NCI-H1417 (cell line): ENCODE results near the gene VRK3.
"Not testable (repeated sequence)": the region's sequence is repeated elsewhere in the genome, so short reads cannot be mapped to it uniquely, and the experiment has no call there.

ENCODE experiments used
- DNase-seq, 3 experiments: peaks; one replicate each; lab custom pipeline; 2025; lab: John Stamatoyannopoulos, UW

The VRK3 gene

DNA sequence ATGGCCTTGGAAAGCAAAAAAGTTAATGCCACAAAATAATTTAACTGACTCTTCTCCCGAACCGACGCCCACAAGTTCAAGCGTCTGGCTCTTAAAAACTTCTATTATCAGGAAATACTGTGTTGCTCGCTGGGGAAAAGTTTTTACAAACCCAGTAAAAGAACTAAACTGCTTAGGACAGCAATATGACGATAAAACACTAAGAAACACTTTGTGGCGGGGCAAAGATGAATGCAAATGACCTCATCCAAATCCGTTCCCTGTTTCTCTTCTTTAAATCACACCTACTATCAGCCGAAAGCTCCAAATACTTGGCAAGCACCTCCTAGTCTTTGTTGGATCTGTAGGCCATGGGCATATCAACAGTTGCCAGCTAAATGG lies 69.1 kb downstream of the VRK3 start:
- no peak for DNase-seq

DNA sequence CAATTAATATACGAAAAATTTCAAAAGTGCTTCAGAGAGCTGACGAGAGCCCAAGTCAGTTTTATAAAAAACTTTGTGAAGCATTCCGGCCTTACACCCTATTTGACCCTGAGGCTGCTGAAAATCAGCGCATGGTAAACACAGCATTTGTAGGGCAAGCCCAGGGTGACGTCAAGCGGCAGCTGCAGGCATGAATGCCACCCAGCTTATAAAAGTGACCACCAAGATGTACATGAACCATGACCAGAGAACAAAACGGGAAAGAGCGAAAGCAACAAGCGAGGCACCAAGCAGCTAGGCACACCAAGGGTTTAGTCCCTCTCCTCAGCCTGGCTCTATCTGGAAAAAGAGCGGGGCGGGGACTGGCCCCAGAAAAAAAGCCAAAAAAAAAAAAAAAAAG lies 70.2 kb downstream of the VRK3 start:
- no peak for DNase-seq

DNA sequence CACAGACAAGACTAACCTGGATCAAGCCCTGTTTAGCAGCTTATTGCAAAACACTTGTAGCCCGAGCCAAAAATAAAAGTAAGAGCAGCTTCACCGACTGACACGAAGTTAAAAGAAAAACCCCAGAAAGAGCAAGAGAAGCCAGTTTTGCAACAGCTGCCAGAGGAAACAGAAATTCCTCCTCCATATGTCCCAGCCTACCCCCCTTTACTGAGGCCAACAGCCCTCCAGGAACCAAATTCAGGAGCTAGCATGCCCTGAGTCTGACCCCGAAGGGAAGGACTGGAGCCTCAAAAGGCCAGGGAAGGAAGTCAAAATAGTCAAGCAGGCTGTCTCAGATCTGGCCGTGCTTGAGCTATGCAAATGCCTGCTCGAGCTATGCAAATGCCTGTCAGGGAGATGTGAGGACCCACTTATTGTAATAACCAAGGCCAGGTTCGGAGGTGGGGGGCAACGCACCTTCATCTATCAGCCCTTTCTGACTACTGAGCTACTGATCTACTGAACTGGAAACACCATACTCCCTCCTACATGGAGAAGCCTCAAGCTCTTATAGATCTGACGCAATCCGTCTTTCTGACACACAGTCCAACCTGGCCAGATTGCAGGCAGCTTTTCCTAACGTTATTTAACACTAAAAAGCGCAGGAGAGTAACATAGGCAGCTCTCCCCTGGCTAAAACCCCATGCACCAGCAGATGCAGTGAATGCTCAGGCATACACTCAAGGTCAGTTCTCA lies 70.9 kb downstream of the VRK3 start:
- no peak for DNase-seq

DNA sequence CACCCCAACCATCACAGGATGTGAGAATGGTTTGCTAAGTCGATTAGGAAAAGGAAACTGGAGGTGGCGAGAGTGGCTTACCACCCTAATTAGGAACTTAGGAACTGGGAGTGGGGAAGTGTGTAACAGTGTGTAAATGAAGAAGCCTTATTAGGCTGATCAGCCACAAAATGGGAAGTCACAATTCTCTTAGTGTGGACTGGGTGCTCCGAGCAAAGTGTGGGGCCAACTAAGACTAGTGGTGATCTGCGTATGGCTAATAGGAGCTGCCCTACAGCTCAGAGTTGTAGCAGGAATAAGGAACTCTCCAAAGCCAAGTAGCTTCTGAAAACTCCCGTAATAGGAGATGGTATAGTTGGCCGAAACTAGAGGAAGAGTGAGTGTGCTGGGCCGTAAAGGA lies 71.8 kb downstream of the VRK3 start:
- DNase-seq = no peak

GRCh38 chr19:49952906-49953305 lies 72.3 kb downstream of the VRK3 start:
- no peak for DNase-seq

DNA sequence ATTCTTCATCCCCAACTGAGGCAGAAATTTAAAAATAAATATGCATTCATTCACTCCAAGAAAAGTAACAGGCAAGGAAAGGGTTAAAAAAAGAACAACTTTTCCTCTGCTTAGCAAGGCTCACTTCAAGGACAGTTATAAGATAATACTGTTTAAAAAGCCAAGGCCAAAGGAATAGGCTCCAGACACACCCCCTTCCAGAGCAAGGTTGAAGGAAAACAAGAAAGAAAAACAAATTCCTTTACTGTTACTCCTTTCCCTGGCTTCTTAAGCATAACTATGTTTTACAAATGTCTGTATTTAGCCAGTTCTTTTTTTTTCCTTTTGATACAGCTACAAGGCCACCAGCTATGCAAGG lies 72.7 kb downstream of the VRK3 start:
- DNase-seq = no peak

- no peak for DNase-seq
Measured at GRCh38 chr19:49951806-49952478, 73.2 kb downstream of the VRK3 start.

DNA sequence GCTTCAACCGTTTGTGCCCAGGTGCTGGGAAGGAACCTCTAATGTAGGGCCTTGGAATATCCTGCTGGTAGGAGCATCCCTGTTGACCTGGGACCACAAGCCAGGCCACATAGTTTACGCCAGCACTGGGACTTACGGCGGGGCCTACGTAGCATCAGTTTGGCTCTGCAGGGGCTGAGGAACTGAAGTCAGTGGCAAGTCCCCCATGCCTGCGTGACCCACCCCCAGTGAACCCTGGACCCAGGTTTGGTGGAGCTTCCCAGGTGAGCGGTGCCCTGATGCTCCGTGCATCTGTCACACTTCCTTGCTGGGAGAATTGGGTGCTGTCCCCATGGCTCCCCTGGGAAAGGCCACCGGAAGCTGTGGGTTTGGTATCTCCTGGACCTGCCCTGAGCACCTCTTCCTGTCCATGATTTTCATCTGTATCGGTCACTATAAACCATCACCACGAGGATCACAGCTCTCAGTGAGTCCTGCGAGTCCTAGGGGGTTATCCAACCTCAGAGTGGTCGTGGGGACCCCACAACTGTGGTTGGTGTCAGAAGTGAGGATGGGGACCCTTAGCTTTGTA lies 74.1 kb downstream of the VRK3 start:
- no peak for DNase-seq

- no peak for DNase-seq
Measured at GRCh38 chr19:49950590-49950948, 74.6 kb downstream of the VRK3 start.

DNA sequence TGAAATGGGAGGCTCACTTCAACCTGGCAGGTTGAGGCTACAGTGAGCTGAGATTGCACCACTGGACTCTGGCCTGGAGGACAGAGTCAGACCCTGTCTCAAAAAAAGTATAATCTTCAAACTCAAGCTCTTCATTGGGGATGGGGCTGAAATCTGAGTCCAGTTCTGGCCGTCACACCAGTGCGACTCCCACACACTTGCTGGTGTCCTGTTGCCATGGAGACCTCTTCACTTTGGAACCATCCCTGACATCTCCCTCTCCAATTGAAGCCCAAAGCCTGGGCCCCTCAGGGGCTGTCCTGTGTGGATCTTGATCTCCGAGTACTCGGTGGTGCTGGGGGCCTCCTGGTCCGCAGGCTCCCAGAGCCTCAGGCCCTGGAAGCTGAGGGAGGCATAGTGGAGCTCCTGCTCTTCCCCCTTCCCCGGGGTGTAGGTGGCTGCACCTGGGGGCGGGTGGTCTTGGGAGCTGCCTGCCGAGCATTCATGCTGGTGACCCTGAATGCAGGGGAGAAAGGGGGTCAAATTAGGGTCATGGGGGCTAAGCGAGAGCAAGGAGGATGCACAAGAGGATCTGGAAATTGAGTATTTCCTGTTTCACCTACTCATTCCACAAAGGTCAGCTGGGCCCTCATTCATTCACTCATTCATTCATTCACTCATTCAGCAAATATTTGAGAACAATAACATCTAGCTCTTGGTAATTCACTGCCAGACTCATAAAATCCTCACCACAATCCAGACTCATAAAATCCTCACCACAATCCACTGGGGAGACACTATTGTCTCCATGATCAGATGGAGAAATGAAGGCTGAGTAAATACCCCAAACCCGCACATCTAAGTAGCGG lies 75.2 kb downstream of the VRK3 start:
- no peak for DNase-seq

GRCh38 chr19:49946415-49946814 lies 78.8 kb downstream of the VRK3 start:
- no peak for DNase-seq

- not testable (repeated sequence) for DNase-seq
Measured at GRCh38 chr19:49944567-49944966, 80.6 kb downstream of the VRK3 start.

DNA sequence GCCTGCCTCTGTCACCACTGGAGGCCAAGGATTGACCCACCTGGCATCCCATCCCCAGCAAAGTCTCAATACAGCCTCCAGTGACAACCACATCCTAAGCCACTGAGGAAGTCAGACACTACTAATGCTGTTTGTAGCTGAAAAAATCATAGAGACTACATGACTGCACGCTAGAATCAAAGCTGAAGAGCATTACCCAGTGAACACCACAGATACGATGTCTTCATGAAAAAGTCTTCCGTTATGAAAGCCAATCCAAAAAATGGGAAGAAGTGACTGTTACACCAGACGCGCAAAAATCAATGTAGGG lies 84.7 kb downstream of the VRK3 start:
- no peak for DNase-seq

DNA sequence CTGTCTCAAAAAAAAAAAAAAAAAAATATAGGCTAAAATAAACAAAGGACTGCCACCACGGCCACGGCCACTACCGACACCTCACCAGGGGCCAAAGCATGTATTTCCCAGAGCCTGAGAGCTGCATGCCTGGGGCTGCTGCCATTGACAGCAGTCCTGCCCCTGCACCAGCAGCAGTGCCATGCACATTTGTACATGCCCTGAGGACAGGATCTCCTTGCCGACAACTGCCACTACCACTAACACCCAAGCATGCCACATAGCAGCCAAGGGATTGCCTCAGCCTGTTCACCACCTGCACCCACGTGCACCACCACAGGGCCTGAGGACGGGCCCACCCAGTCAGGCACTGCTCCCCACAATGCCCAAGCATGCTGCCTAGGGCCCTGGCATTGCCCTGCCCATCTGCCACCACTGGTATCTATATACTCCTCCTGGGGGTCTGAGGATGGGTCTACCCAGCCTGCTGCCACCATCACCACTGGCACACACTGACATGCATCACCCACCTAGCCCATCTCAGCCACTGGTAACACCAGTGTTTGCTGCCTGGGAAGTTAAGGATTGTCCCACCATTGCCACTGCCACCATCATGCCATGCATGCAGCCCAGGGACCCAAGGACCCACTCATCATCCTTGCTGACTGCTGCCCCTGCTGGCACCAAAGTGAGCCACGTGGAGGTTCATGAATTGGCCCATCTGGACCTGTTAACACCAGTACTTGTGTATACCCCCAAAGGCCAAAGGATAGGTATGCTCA lies 85.3 kb downstream of the VRK3 start:
- DNase-seq = no peak

DNA sequence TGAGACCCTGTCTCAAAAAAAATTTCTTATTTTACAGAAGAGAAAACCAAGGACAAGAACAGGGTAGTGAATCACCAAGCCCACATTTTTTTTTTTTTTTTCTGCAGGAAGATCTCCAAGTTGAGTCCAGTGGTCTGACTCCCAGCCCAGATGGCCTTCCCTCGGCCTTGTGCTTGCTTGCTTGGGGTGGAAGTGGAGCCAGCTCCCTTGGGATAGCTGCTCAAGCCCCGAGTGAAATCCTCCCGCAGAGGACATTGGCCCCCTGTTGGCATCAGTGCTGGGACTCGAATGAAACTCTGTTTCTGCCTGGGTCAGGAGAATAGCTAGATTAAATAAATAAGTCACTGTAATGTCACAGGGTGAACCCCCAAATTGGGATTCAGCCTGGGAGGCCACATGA lies 86.5 kb downstream of the VRK3 start:
- no peak for DNase-seq

DNA sequence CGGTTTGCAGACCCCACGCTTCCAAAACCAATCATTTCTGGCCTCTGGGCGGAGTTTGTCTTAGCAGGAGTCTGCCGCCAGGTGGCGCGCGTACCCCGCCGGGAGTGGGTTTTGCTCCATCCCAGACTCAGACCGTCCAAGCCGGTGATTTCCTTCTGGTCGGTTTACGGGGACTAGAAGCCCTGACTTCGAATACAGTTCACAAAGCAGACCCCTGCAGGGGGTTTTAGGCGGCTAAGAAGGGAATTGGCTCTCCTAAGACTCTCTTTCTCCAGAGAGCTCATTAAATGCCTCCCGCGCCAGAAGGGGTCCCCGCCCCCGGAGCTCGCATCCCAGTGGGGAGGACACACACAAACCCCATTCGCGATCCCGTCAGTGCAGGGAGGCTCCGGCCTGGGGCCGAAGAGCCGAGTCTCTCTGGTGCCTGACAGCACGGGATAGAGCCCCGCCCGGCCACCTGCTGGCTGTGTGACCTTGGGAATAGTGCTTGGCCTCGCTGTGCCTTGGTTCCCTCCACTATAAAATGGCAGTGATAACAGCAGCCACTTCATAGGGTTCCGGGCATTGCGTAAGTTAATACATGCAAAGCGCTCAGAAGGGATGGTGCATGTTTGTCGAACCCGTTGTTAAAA lies 87.3 kb downstream of the VRK3 start:
- DNase-seq = peak; percentile 60 to 80 (median 78)

- DNase-seq = no peak
Measured at GRCh38 chr19:49936549-49936948, 88.6 kb downstream of the VRK3 start.

- no peak for DNase-seq
Measured at GRCh38 chr19:49933643-49934042, 91.5 kb downstream of the VRK3 start.

DNA sequence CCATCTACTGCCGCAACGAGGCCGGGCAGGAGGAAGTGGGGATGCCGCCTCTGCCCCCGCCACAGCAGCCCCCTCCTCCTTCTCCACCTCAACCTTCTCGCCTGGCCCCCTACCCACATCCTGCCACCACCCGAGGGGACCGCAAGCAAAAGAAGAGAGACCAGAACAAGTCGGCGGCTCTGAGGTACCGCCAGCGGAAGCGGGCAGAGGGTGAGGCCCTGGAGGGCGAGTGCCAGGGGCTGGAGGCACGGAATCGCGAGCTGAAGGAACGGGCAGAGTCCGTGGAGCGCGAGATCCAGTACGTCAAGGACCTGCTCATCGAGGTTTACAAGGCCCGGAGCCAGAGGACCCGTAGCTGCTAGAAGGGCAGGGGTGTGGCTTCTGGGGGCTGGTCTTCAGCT lies 92.4 kb downstream of the VRK3 start:
- DNase-seq = no peak

- DNase-seq = no peak
Measured at GRCh38 chr19:49932041-49932451, 93.1 kb downstream of the VRK3 start.

DNA sequence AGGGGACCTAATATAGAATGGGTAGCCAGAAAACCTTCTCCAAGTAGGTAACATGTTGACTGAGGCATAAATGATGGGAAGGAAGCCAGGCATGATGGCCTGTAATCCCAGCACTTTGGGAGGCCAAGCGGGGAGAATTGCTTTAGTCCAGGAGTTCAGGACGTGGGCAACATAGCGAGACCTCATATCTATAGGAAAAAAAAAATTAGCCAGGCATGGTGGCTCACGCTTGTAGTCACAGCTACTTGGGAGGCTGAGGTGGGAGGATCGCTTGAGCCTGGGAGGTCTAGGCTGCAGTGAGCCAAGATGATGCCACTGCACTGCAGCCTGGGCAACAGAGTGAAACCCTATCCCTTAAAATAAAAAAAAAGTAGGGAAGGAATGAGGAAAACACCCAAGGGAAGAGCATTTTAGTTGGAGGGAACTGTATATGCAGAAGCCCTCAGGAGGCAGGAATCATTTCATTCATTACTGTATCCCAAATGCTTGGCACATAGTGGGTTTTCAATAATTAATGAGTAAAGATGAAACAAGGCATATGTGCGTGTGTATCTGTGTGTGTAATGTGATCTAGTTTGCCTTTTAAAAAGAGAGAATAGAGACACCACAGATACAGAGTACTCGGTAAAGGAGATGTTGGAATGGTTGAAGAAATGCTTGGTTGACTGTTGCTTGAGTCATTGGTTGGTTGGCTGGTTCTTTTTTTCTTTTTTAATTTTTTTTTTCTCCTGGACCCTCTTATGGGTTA lies 93.7 kb downstream of the VRK3 start:
- DNase-seq = no peak
